Caco-2 (cell line): ENCODE data around the gene C14orf119. TPM values are rescaled to one million over a fixed set of nuclear protein-coding genes. Genes with fewer than 3 reads are reported as not detected.

ENCODE experiments used
- BruUV-seq: library from RNA; stranded (reverse); fragments of 400-500 nt; replicated peaks from 2 replicates; lab custom pipeline; 2021; lab: Mats Ljungman, UMichigan
- CTCF ChIA-PET: fragments of 300-600 bp; sonication (Branson Sonifier 250); formaldehyde crosslinking; loops from one replicate; lab custom pipeline; 2022; ENCODE audit warnings: antibody characterized with exemption; lab: Charles Lee
- POLR2A ChIA-PET: fragments of 300-600 bp; sonication (Branson Sonifier 250); formaldehyde crosslinking; loops from one replicate; lab custom pipeline; 2022; ENCODE audit warnings: antibody characterized with exemption; lab: Charles Lee
- DNase-seq, 2 experiments: peaks; one replicate each; pipeline versions ENCODE4 v3.0.0 to v3.0.0-alpha.2; 2020 to 2022
- H3K27me3 ChIP-seq: replicated peaks from 2 replicates; pipeline ENCODE4 v1.6.0; 2011; ENCODE audit warnings: low read length; ENCODE audit not compliant: control insufficient read depth, insufficient read depth
- H3K36me3 ChIP-seq: 2 replicates; pipeline ENCODE4 v1.5.1; 2011; ENCODE audit warnings: low read length; ENCODE audit not compliant: control insufficient read depth, insufficient read depth
- H3K4me1 ChIP-seq: fragments of 250-450 bp; sonication (Bioruptor Pico); 2 replicates; pipeline ENCODE4 v1.5.1; 2020; ENCODE audit warnings: mild to moderate bottlenecking
- H3K4me3 ChIP-seq: 2 replicates; pipeline ENCODE4 v1.5.1; 2011; ENCODE audit warnings: low read depth, mild to moderate bottlenecking, control low read depth, low read length
- H3K9me3 ChIP-seq: fragments of 250-450 bp; sonication (Bioruptor Pico); 2 replicates; pipeline ENCODE4 v1.5.1; 2020; ENCODE audit warnings: mild to moderate bottlenecking, moderate library complexity
- H3K27ac Mint-ChIP-seq: one replicate; pipeline ENCODE4 v1.8.0; 2022; ENCODE audit warnings: mixed read lengths; ENCODE audit not compliant: unreplicated experiment
- H3K27me3 Mint-ChIP-seq: one replicate; pipeline ENCODE4 v1.8.0; 2022; ENCODE audit warnings: mixed read lengths; ENCODE audit not compliant: insufficient read depth, unreplicated experiment
- H3K36me3 Mint-ChIP-seq: one replicate; pipeline ENCODE4 v1.8.0; 2022; ENCODE audit warnings: mild to moderate bottlenecking, mixed read lengths; ENCODE audit not compliant: insufficient read depth, unreplicated experiment
- H3K4me1 Mint-ChIP-seq: one replicate; pipeline ENCODE4 v1.8.0; 2022; ENCODE audit warnings: low read depth, mixed read lengths; ENCODE audit not compliant: unreplicated experiment
- H3K4me3 Mint-ChIP-seq: one replicate; pipeline ENCODE4 v1.8.0; 2022; ENCODE audit warnings: mild to moderate bottlenecking, moderate library complexity, mixed read lengths; ENCODE audit not compliant: unreplicated experiment
- H3K9me3 Mint-ChIP-seq: one replicate; pipeline ENCODE4 v1.8.0; 2022; ENCODE audit warnings: mixed read lengths; ENCODE audit not compliant: unreplicated experiment
- intact Hi-C: fragments of 100-400 bp; cut with micrococcal nuclease; formaldehyde crosslinking; loops from one replicate; pipeline ENCODE4 v1.10.0; 2022; ENCODE audit not compliant: unreplicated experiment
- total RNA-seq: library from RNA; stranded (reverse); gene quantifications from 2 replicates; pipeline ENCODE4 v1.2.3, GENCODE V29; 2022
- TF ChIP-seq, protein P1 (sequence below), 2 experiments: fragments of 200-600 bp in 1 of 2; IDR thresholded peaks; 1 replicate in 1 of 2; 2 replicates in 1 of 2; pipeline versions ENCODE4 v1.5.1 to v1.8.0; 2011 to 2022; ENCODE audit warnings: antibody characterized with exemption in 1 of 2, control low read depth in 1 of 2, inconsistent platforms in 1 of 2, low read depth in 1 of 2, low read length in 1 of 2, mild to moderate bottlenecking in 1 of 2, moderate library complexity in 1 of 2; ENCODE audit not compliant: insufficient read depth in 1 of 2, severe bottlenecking in 1 of 2, unreplicated experiment in 1 of 2

C14orf119 gene
- total RNA-seq, 1 experiment from 2014 or later: 52.0 TPM

DNA sequence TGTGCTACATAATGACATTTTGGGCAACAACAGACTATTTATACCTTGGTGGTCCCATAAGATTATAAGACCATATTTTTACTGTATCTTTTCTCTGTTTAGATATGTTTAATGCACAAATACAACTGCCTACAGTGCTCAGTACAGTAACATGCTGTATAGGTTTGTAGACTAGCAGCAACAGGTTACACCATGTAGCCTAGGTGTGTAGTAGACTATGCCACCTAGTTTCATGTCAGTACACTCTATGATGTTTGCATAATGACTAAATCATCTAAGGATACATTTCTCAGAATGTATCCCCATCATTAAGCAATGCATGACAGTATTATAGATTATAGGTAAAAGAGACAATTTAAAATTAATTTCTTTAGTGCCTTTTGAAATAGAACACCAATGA lies 54.4 kb downstream of the C14orf119 start:
- Histone ChIP-seq H3K4me1 (peaks cover 45% of the 10 kb centered on the region), H3K4me3 (no peak overlapping the region), H3K9me3 (no peaks in the 10 kb centered on the region), H3K36me3 (no peaks in the 10 kb centered on the region), H3K27me3 (no peaks in the 10 kb centered on the region)
- no peaks in the 10 kb centered on the region for H3K27me3 Mint-ChIP-seq
- DNase-seq: no peak
- H3K4me1 Mint-ChIP-seq: peaks cover 37% of the 10 kb centered on the region
- H3K4me3 Mint-ChIP-seq: no peak overlapping the region
- no TSS peak for BruUV-seq
- H3K27ac Mint-ChIP-seq: no peak overlapping the region
- CTCF ChIA-PET: interaction anchor here (0.6 kb wide), 1 partner anchor 39 kb away, joined by 4 read pairs; no protein-coding TSS in a partner anchor
- H3K9me3 Mint-ChIP-seq: no peaks in the 10 kb centered on the region
- intact Hi-C loops: no loop called here
- TF ChIP-seq, protein P1, sequence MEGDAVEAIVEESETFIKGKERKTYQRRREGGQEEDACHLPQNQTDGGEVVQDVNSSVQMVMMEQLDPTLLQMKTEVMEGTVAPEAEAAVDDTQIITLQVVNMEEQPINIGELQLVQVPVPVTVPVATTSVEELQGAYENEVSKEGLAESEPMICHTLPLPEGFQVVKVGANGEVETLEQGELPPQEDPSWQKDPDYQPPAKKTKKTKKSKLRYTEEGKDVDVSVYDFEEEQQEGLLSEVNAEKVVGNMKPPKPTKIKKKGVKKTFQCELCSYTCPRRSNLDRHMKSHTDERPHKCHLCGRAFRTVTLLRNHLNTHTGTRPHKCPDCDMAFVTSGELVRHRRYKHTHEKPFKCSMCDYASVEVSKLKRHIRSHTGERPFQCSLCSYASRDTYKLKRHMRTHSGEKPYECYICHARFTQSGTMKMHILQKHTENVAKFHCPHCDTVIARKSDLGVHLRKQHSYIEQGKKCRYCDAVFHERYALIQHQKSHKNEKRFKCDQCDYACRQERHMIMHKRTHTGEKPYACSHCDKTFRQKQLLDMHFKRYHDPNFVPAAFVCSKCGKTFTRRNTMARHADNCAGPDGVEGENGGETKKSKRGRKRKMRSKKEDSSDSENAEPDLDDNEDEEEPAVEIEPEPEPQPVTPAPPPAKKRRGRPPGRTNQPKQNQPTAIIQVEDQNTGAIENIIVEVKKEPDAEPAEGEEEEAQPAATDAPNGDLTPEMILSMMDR (IDR thresholded peaks at IDR 0.05; ENCODE audit: insufficient read depth in 1 of 2, low read depth in 1 of 2, low read length in 1 of 2, severe bottlenecking in 1 of 2, unreplicated experiment in 1 of 2): no peak
- POLR2A ChIA-PET: no interaction called here
- H3K36me3 Mint-ChIP-seq: peaks cover 5% of the 10 kb centered on the region

Other genes with a start within 250 kb of the C14orf119 start
- 29.6 and 34.0 TPM in 2 replicates for gene LRP10, start 223.8 kb upstream of the C14orf119 start, total RNA-seq
- gene REM2, start 212.3 kb upstream of the C14orf119 start, total RNA-seq: 0.41 and 0.44 TPM in 2 replicates
- gene RBM23, start 176.4 kb upstream of the C14orf119 start, total RNA-seq: 67.0 and 70.0 TPM in 2 replicates
- gene PRMT5, start 166.1 kb upstream of the C14orf119 start, total RNA-seq: 107 and 111 TPM in 2 replicates
- gene HAUS4, start 138.4 kb upstream of the C14orf119 start, total RNA-seq: 67.7 and 70.7 TPM in 2 replicates
- 184 and 211 TPM in 2 replicates for gene AJUBA, start 113.0 kb upstream of the C14orf119 start, total RNA-seq
- gene C14orf93, start 85.4 kb upstream of the C14orf119 start, total RNA-seq: 7.2 and 7.8 TPM in 2 replicates
- gene PSMB5, start 60.6 kb upstream of the C14orf119 start, total RNA-seq: 172 and 189 TPM in 2 replicates
- gene PSMB11, start 53.3 kb upstream of the C14orf119 start, total RNA-seq: not detected in 2 replicates
- 7.9 TPM in 2 replicates for gene CDH24, start 38.0 kb upstream of the C14orf119 start, total RNA-seq
- 193 and 201 TPM in 2 replicates for gene ACIN1, start 369 bp upstream of the C14orf119 start, total RNA-seq
- gene CIROP, start 9.5 kb downstream of the C14orf119 start, total RNA-seq: not detected in 2 replicates
- not detected in 2 replicates for gene CEBPE, start 23.8 kb downstream of the C14orf119 start, total RNA-seq
- 26.9 and 28.9 TPM in 2 replicates for gene SLC7A8, start 88.2 kb downstream of the C14orf119 start, total RNA-seq
- not detected in 2 replicates for gene RNF212B, start 142.4 kb downstream of the C14orf119 start, total RNA-seq
- gene HOMEZ, start 190.6 kb downstream of the C14orf119 start, total RNA-seq: 7.4 and 7.6 TPM in 2 replicates
- gene PPP1R3E, start 207.4 kb downstream of the C14orf119 start, total RNA-seq: 5.9 and 8.6 TPM in 2 replicates
- 19.1 and 20.8 TPM in 2 replicates for gene BCL2L2, start 211.3 kb downstream of the C14orf119 start, total RNA-seq
- 196 and 202 TPM in 2 replicates for gene PABPN1, start 226.0 kb downstream of the C14orf119 start, total RNA-seq